ENCODE data around the gene DNAH8. TPM values are rescaled to one million over a fixed set of nuclear protein-coding genes. Genes with fewer than 3 reads are reported as not detected.
A peak's percentile ranks its signal among the peaks of the same experiment; 100 is the strongest.

The DNAH8 gene, protein sequence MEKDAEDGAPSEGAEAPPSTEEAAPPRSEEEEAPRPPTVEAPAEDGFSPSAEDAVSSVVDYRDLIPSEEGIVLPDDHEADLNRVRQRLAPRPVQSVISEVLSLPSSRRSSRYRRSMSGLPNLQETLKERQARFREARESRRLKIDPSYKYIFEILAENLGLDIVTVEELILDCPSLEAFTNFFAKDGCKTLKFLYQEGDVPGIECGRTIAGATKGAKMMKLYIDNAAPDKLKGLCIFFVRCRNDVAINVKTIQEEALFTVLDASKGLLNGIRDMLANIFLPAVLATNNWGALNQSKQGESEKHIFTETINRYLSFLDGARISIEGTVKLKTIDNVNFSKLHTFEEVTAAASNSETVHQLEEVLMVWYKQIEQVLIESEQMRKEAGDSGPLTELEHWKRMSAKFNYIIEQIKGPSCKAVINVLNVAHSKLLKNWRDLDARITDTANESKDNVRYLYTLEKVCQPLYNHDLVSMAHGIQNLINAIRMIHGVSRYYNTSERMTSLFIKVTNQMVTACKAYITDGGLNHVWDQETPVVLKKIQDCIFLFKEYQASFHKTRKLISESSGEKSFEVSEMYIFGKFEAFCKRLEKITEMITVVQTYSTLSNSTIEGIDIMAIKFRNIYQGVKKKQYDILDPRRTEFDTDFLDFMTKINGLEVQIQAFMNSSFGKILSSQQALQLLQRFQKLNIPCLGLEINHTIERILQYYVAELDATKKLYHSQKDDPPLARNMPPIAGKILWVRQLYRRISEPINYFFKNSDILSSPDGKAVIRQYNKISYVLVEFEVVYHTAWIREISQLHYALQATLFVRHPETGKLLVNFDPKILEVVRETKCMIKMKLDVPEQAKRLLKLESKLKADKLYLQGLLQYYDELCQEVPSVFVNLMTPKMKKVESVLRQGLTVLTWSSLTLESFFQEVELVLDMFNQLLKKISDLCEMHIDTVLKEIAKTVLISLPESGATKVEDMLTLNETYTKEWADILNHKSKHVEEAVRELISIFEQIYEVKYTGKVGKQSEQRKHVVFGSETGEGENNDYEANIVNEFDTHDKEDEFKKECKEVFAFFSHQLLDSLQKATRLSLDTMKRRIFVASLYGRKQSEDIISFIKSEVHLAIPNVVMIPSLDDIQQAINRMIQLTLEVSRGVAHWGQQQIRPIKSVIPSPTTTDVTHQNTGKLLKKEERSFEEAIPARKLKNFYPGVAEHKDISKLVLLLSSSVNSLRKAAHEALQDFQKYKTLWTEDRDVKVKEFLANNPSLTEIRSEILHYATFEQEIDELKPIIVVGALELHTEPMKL (N-terminal part only)
- under 0.01 and 0.32 TPM in 2 replicates for total RNA-seq

DNA sequence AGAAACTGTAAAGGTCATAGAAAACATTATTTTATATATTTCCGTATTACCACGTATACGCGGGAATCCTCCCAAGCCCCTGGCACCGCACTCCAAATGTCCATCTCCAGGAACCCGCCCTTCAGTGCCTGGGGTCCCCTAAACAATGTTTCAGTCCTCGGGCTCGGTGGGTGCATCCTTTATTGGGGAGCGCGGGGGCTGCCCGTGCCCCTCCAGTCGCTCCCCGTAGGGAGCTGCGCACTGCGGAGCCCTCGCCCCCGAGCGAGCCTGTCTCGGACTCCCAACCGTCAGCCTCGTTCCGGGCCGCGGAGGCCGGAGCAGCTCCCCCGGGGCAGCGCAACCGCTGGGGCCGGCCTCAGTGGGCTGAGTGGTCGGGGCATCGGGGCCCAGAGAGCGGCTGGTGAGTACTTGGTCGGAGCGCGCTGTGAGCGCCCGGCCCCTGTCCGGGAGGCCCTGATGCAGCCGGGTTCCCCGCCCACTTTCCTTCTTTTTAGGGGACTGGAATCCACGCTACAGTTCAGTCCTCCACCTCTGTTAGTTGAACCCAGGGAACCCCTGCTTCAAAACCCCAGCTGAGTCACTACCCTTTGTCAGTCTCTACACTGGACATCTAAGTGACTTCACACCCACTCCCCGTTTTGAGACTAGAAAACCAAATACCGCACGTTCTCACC is at the start of gene DNAH8:
TSS of gene DNAH8 (plus strand) at position 296 of the 674 bp plus-strand sequence. CDS start 7,499 bp downstream, outside the sequence.
- TF ChIP-seq, protein P1, sequence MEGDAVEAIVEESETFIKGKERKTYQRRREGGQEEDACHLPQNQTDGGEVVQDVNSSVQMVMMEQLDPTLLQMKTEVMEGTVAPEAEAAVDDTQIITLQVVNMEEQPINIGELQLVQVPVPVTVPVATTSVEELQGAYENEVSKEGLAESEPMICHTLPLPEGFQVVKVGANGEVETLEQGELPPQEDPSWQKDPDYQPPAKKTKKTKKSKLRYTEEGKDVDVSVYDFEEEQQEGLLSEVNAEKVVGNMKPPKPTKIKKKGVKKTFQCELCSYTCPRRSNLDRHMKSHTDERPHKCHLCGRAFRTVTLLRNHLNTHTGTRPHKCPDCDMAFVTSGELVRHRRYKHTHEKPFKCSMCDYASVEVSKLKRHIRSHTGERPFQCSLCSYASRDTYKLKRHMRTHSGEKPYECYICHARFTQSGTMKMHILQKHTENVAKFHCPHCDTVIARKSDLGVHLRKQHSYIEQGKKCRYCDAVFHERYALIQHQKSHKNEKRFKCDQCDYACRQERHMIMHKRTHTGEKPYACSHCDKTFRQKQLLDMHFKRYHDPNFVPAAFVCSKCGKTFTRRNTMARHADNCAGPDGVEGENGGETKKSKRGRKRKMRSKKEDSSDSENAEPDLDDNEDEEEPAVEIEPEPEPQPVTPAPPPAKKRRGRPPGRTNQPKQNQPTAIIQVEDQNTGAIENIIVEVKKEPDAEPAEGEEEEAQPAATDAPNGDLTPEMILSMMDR (IDR thresholded peaks at IDR 0.05; ENCODE audit: insufficient read depth, low read depth, low read length) = no peak
- peak within 1 kb of the TSS; percentile 34 for H3K4me3 ChIP-seq (ENCODE audit: low read depth, low read length)
- no peak for DNase-seq (ENCODE audit: low read depth)

DNA sequence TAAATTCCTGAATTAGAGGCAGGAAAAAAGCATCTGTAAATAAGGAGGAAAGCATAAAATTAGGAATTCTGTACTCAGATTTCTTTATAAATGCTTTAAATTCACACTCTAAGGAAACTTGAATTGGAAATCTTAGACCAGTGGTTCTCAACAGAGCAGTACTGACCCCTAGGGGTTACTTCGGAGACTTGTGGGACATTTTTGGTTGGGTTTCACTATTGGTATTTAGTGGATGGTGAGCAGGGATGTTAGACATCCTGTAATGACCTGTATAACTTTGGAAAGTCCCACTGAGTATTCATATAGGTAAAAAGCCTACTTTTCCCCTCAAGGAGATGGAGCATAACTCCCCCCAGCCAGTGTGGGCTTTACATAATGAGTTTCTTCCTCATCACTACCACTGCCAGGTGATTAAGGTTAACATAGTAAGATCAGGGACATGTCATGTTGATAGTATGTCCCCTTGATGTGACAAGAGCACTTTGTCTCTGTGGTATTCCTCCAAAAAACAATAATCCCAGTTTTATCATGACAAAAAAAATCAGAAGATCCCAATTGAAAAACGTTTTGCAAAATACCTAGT is 43.1 kb upstream of the DNAH8 start:
- TF ChIP-seq, protein P1 (IDR thresholded peaks at IDR 0.05; ENCODE audit: insufficient read depth, low read depth, low read length) = peak; percentile 84
- DNase-seq (ENCODE audit: low read depth) = peak; percentile 68
- no peak overlapping the region for H3K4me3 ChIP-seq (ENCODE audit: low read depth, low read length)

DNA sequence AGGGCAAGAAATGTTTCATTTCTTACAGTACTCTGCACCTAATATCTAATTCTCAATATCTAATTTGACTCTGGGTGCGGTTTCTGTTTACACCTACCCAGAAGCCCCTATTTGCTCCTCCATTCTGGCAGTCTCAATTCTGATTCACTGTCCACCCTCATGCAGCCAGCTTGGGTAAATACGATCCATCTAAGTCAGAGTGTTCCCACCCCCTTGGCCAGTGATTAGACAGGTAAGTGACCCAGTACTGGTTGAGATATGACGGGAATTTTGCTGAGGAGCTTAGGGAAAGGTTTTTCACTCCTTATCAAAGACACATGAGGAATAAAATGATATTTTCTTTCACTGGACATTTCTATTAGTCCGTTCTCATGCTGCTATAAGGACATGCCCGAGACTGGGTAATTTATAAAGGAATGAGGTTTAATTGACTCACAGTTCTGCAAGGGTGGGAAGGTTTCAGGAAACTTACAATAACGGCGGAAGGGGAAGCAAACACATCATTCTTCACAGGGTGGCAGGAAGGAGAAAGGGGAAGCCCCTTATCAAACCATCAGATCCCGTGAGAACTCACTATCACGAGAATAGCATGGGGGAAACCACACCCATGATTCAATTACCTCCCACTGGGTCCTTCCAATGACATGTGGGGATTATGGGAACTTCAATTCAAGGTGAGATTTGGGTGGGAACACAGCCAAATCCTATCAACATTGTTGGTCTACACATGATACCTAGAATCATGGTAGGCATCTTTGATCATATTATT is 41.5 kb upstream of the DNAH8 start:
- no peak for DNase-seq (ENCODE audit: low read depth)
- TF ChIP-seq, protein P1 (IDR thresholded peaks at IDR 0.05; ENCODE audit: insufficient read depth, low read depth, low read length) = no peak
- H3K4me3 ChIP-seq (ENCODE audit: low read depth, low read length) = no peak overlapping the region

DNA sequence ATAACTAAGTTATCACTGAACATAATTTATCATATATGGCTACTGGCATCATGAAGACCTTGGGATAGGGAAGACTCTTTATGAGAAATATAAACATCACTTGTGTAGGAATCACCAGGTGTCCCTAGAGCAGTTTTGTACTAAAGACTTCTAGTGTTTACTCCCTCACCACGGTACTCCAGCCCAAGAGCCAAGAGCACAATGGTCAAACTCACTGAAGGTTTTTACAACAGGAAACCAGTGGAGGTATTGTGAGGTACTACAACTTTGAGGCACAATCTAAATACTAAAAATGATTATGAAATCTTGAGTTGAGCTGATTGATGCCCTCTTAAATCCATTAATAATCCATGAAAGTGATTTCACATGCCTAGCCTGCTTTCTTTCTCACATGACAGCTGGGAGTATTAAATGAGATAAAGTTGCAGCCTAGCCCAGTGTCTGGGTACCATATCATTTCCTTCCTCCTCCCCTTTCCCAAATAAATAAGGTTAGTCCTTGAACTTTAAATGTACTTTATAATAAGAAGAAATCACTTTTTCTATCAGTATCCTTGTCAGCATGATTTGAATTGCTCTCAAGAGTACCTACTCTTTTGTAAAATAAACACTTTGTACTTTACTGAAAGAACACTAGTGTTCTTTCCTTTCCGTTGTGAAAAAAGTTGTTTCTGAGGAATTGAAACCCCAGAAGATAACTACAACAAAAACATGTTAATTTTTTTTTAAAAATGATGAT is 38.7 kb upstream of the DNAH8 start:
- H3K4me3 ChIP-seq (ENCODE audit: low read depth, low read length) = no peak overlapping the region
- DNase-seq (ENCODE audit: low read depth) = no peak
- TF ChIP-seq, protein P1 (IDR thresholded peaks at IDR 0.05; ENCODE audit: insufficient read depth, low read depth, low read length) = no peak

DNA sequence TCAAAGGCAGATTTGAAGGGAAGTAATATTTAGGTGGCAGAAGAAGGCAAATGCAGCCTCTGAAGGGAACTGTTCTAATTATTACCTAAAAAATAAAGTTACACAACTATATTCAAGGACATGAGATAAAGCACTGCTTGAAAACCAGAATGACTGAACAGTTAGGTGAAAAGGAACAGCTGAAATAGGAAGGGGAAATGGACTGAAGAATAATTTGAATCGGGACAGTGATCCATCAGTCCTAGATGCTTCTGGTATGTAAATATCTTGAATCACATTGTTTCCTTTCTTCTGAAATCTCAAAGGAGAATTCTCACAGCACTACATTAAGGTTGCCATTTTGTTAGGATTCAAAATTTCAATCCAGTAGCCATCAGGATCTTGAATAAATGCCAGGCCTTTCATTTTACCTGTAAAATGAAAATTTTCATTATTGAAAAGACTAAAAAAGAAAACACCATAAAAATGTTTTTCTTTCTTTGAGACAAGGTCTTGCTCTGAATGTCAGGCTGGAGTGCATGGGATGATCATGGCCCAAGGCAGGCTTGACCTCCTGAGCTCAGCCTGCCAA is 38.1 kb upstream of the DNAH8 start:
- TF ChIP-seq, protein P1 (IDR thresholded peaks at IDR 0.05; ENCODE audit: insufficient read depth, low read depth, low read length) = no peak
- H3K4me3 ChIP-seq (ENCODE audit: low read depth, low read length) = no peak overlapping the region
- no peak for DNase-seq (ENCODE audit: low read depth)
